Keratinocyte (primary cell): ENCODE measurements around the gene METTL8. TPM values are rescaled to one million over a fixed set of nuclear protein-coding genes. Genes with fewer than 3 reads are reported as not detected.

Source experiments
- DNase-seq: peaks from one replicate; pipeline ENCODE4 v3.0.0-alpha.2; 2011; ENCODE audit warnings: low read depth, missing footprints, low spot score
- FAIRE-seq: peaks from 2 replicates; lab custom pipeline; 2011; peaks lifted over from hg19 to GRCh38; lab: Jason Lieb, UNC
- H2AFZ ChIP-seq: 2 replicates; pipeline ENCODE4 v1.6.0; 2012; ENCODE audit warnings: low read length, control low read depth, inconsistent platforms; ENCODE audit not compliant: control insufficient read depth
- H3K27ac ChIP-seq: 2 replicates; pipeline ENCODE4 v1.5.1; 2011; ENCODE audit warnings: low read length; ENCODE audit not compliant: control insufficient read depth, insufficient read depth
- H3K27me3 ChIP-seq: 3 replicates; pipeline ENCODE4 v1.6.0; 2011; ENCODE audit warnings: low read length; ENCODE audit not compliant: control insufficient read depth, insufficient read depth; ENCODE audit errors: extremely low read depth
- H3K36me3 ChIP-seq, 2 experiments: 2 replicates in 1 of 2; 3 replicates in 1 of 2; pipeline ENCODE4 v1.5.1; 2011; ENCODE audit warnings: low read length in 2 of 2, mild to moderate bottlenecking in 1 of 2; ENCODE audit not compliant: control insufficient read depth in 2 of 2, insufficient read depth in 2 of 2; ENCODE audit errors: extremely low read depth in 1 of 2
- H3K4me1 ChIP-seq: 3 replicates; pipeline ENCODE4 v1.5.1; 2011; ENCODE audit warnings: low read length; ENCODE audit not compliant: control insufficient read depth, insufficient read depth; ENCODE audit errors: extremely low read depth
- H3K4me2 ChIP-seq: 3 replicates; pipeline ENCODE4 v1.6.0; 2011; ENCODE audit warnings: low read depth, low read length; ENCODE audit not compliant: control insufficient read depth, insufficient read depth; ENCODE audit errors: extremely low read depth
- H3K4me3 ChIP-seq, 3 experiments: fragments of 200-600 bp in 1 of 3; sonication (generic) in 1 of 3; 2 replicates in 2 of 3; 3 replicates in 1 of 3; pipeline ENCODE4 v1.5.1; 2011 to 2016; ENCODE audit warnings: low read length in 3 of 3, mild to moderate bottlenecking in 3 of 3, control low read depth in 2 of 3, inconsistent platforms in 1 of 3, low read depth in 1 of 3, mixed read lengths in 1 of 3, mixed run types in 1 of 3, moderate library complexity in 1 of 3; ENCODE audit not compliant: control insufficient read depth in 2 of 3, insufficient read depth in 2 of 3; ENCODE audit errors: extremely low read depth in 1 of 3
- H3K79me2 ChIP-seq: 2 replicates; pipeline ENCODE4 v1.6.0; 2012; ENCODE audit warnings: low read length; ENCODE audit not compliant: control insufficient read depth, insufficient read depth
- H3K9ac ChIP-seq: 3 replicates; pipeline ENCODE4 v1.6.0; 2011; ENCODE audit warnings: low read length; ENCODE audit not compliant: control insufficient read depth, insufficient read depth; ENCODE audit errors: extremely low read depth
- H3K9me1 ChIP-seq: 3 replicates; pipeline ENCODE4 v1.6.0; 2011; ENCODE audit warnings: low read length; ENCODE audit not compliant: control insufficient read depth, insufficient read depth; ENCODE audit errors: extremely low read depth
- H3K9me3 ChIP-seq: 2 replicates; pipeline ENCODE4 v1.5.1; 2012; ENCODE audit warnings: low read depth, low read length; ENCODE audit not compliant: control insufficient read depth
- H4K20me1 ChIP-seq: 3 replicates; pipeline ENCODE4 v1.6.0; 2011; ENCODE audit warnings: low read length; ENCODE audit not compliant: control insufficient read depth, insufficient read depth; ENCODE audit errors: extremely low read depth
- CTCF ChIP-seq, 3 experiments: IDR thresholded peaks in 1 of 3; conservative IDR thresholded peaks in 1 of 3; optimal IDR thresholded peaks in 1 of 3; 2 replicates in 2 of 3; 3 replicates in 1 of 3; pipeline versions ENCODE3 to v1.5.1; 2011; ENCODE audit warnings: low read length in 3 of 3, mild to moderate bottlenecking in 3 of 3, moderate library complexity in 2 of 3, control low read depth in 1 of 3, inconsistent platforms in 1 of 3; ENCODE audit not compliant: insufficient read depth in 2 of 3; ENCODE audit errors: extremely low read depth in 1 of 3
- EZH2 ChIP-seq: IDR thresholded peaks from one replicate; pipeline ENCODE4 v1.6.1; 2012; ENCODE audit warnings: inconsistent platforms, mild to moderate bottlenecking, low read length, moderate library complexity
- dilution Hi-C: fragments of 300-500 bp; cut with MboI; formaldehyde crosslinking; loops from one replicate; pipeline ENCODE4 v1.7.0; 2020; ENCODE audit warnings: low sequenced_read_pairs; ENCODE audit not compliant: extremely low pct_ligation_motif_present
- polyA plus RNA-seq, 5 experiments: library from polyadenylated mRNA; depleted of rRNA in 3 of 5; stranded (reverse) in 3 of 5; stranded (forward) in 1 of 5; unstranded in 1 of 5; fragments of >200 nt; gene quantifications; 1 replicate in 1 of 5; 2 replicates in 3 of 5; 3 replicates in 1 of 5; pipeline versions ENCODE4 v1.2.1 to v1.2.3, GENCODE V29; 2011 to 2012; ENCODE audit warnings: missing spikeins in 2 of 5, low read depth in 1 of 5, low replicate concordance in 1 of 5

The METTL8 gene
- polyA plus RNA-seq, 1 donor (not counting 4 experiments of a cell fraction or from before 2014, with no cell fraction given) = 81.2 TPM

GRCh38 chr2:171267855-171268629 lies 165.7 kb downstream of the METTL8 start:
- Histone ChIP-seq H3K4me1 (peaks cover 22% of the 10 kb centered on the region), H3K36me3 (no peaks in the 10 kb centered on the region), H4K20me1 (no peaks in the 10 kb centered on the region), H3K4me2 (no peak overlapping the region), H3K27ac (no peak overlapping the region), H3K9me1 (no peaks in the 10 kb centered on the region), H3K79me2 (no peaks in the 10 kb centered on the region), H3K9me3 (no peaks in the 10 kb centered on the region), H3K4me3 (no peak overlapping the region), H3K9ac (no peak overlapping the region), H2AFZ (no peak overlapping the region), H3K27me3 (no peaks in the 10 kb centered on the region)
- dilution Hi-C loops = no loop called here
- no peak for FAIRE-seq
- no peak for DNase-seq
- no peak for TF ChIP-seq EZH2
- no peak for TF ChIP-seq CTCF (optimal IDR thresholded peaks at IDR 0.05 in 1 of 3, IDR thresholded peaks at IDR 0.05 in 1 of 3, conservative IDR thresholded peaks at IDR 0.05 in 1 of 3; ENCODE audit: extremely low read depth in 1 of 3, insufficient read depth in 2 of 3, low read length in 3 of 3)

Other genes with a start within 250 kb of the METTL8 start
- gene DCAF17, start 236 bp upstream of the METTL8 start, polyA plus RNA-seq = 11.8 to 22.9 TPM (median 16.6 TPM) in 3 replicates
- gene CYBRD1, start 88.5 kb upstream of the METTL8 start, polyA plus RNA-seq = 45.5 to 89.4 TPM (median 72.7 TPM) in 3 replicates